Liver (tissue), 9 donors: ENCODE data around the gene JMJD1C. TPM values are rescaled to one million over a fixed set of nuclear protein-coding genes. Genes with fewer than 3 reads are reported as not detected.
"Not testable (repeated sequence)": the region's sequence is repeated elsewhere in the genome, so short reads cannot be mapped to it uniquely, and the experiment has no call there.

Experiments
- DNase-seq: peaks from one replicate; pipeline ENCODE4 v3.0.0-alpha.2; 2017; ENCODE audit warnings: low spot score
- H3K27ac ChIP-seq, 2 donors: one replicate each; pipeline ENCODE4 v1.7.0; 2013; ENCODE audit warnings: inconsistent platforms in 2 of 2, low read length in 2 of 2, control low read depth in 1 of 2, low read depth in 1 of 2, mild to moderate bottlenecking in 1 of 2
- H3K27me3 ChIP-seq, 4 donors: one replicate each; pipeline versions ENCODE4 v1.6.1 to v1.7.0; 2013; ENCODE audit warnings: low read length in 3 of 4, inconsistent platforms in 1 of 4, mild to moderate bottlenecking in 1 of 4, moderate library complexity in 1 of 4; ENCODE audit not compliant: control insufficient read depth in 4 of 4, insufficient read depth in 4 of 4
- H3K36me3 ChIP-seq, 4 donors: one replicate each; pipeline versions ENCODE4 v1.6.1 to v1.7.0; 2013; ENCODE audit warnings: low read length in 3 of 4, mild to moderate bottlenecking in 3 of 4, low read depth in 1 of 4, moderate library complexity in 1 of 4; ENCODE audit not compliant: control insufficient read depth in 4 of 4, insufficient read depth in 3 of 4
- H3K4me1 ChIP-seq, 4 donors: one replicate each; pipeline versions ENCODE4 v1.6.1 to v1.7.0; 2013; ENCODE audit warnings: low read length in 3 of 4, mild to moderate bottlenecking in 3 of 4, moderate library complexity in 1 of 4; ENCODE audit not compliant: control insufficient read depth in 4 of 4, insufficient read depth in 4 of 4
- H3K4me3 ChIP-seq, 3 donors: one replicate each; pipeline versions ENCODE4 v1.6.1 to v1.7.0; 2013; ENCODE audit warnings: low read length in 3 of 3, control low read depth in 1 of 3, low read depth in 1 of 3, mild to moderate bottlenecking in 1 of 3
- H3K9ac ChIP-seq, 2 donors: one replicate each; pipeline ENCODE4 v1.7.0; 2013; ENCODE audit warnings: low read length in 2 of 2, mild to moderate bottlenecking in 2 of 2, moderate library complexity in 2 of 2, control low read depth in 1 of 2, low read depth in 1 of 2
- H3K9me3 ChIP-seq, 4 donors: one replicate each; pipeline versions ENCODE4 v1.6.1 to v1.7.0; 2013; ENCODE audit warnings: low read length in 3 of 4; ENCODE audit not compliant: control insufficient read depth in 4 of 4
- EGR1 ChIP-seq, 2 donors: IDR thresholded peaks; 2 replicates each; pipeline ENCODE4 v1.6.1; 2016 to 2018; ENCODE audit warnings: antibody characterized with exemption in 2 of 2, low read depth in 2 of 2
- FOXA1 ChIP-seq: IDR thresholded peaks from 2 replicates; pipeline ENCODE4 v1.6.1; 2016; ENCODE audit warnings: antibody characterized with exemption
- FOXA2 ChIP-seq: IDR thresholded peaks from 2 replicates; pipeline ENCODE4 v1.6.1; 2016; ENCODE audit warnings: antibody characterized with exemption
- GABPA ChIP-seq, 2 donors: IDR thresholded peaks in 1 of 2; conservative IDR thresholded peaks in 1 of 2; 2 replicates each; pipeline ENCODE4 v1.6.1; 2016; ENCODE audit warnings: antibody characterized with exemption in 2 of 2, mild to moderate bottlenecking in 1 of 2, moderate library complexity in 1 of 2
- HNF4G ChIP-seq: IDR thresholded peaks from 2 replicates; pipeline ENCODE4 v1.6.1; 2016; ENCODE audit warnings: antibody characterized with exemption
- JUND ChIP-seq, 2 donors: IDR thresholded peaks; 2 replicates each; pipeline ENCODE4 v1.6.1; 2016; ENCODE audit warnings: antibody characterized with exemption in 2 of 2
- RAD21 ChIP-seq, 2 donors: IDR thresholded peaks; 2 replicates each; pipeline ENCODE4 v1.6.1; 2016; ENCODE audit warnings: antibody characterized with exemption in 2 of 2, mild to moderate bottlenecking in 2 of 2
- RXRA ChIP-seq, 2 donors: IDR thresholded peaks; 2 replicates each; pipeline ENCODE4 v1.6.1; 2017 to 2018; ENCODE audit warnings: antibody characterized with exemption in 2 of 2, mild to moderate bottlenecking in 1 of 2
- SP1 ChIP-seq: IDR thresholded peaks from 2 replicates; pipeline ENCODE4 v1.6.1; 2018; ENCODE audit warnings: antibody characterized with exemption, mild to moderate bottlenecking
- TAF1 ChIP-seq: conservative IDR thresholded peaks from 2 replicates; pipeline ENCODE4 v1.6.1; 2016; ENCODE audit warnings: antibody characterized with exemption, mild to moderate bottlenecking
- YY1 ChIP-seq: IDR thresholded peaks from 2 replicates; pipeline ENCODE4 v1.6.1; 2016; ENCODE audit warnings: antibody characterized with exemption, mild to moderate bottlenecking
- WGBS: extraction: QIAGEN DNeasy Blood & Tissue Kit; methylation state at CpG from one replicate; pipeline ENCODE4 v1.1.7; 2013; 5-methylcytosine and 5-hydroxymethylcytosine counted together
- polyA plus RNA-seq, 2 donors: library from polyadenylated mRNA; stranded (reverse) in 1 of 2; unstranded in 1 of 2; fragments of 200-250 nt in 1 of 2; fragments of >200 nt in 1 of 2; fragmentation: Nextera tagmentation in 1 of 2; extraction: Ambion mirVana in 1 of 2; gene quantifications; one replicate each; pipeline versions ENCODE4 v1.2.1 to v1.2.3, GENCODE V29; 2013 to 2015
- total RNA-seq, 2 donors: library from RNA; depleted of rRNA; stranded (reverse); fragments of >200 nt; gene quantifications; one replicate each; pipeline ENCODE4 v1.2.3, GENCODE V29; 2014
- TF ChIP-seq, protein P1 (sequence below): IDR thresholded peaks from 2 replicates; pipeline ENCODE4 v1.6.1; 2016; ENCODE audit warnings: antibody characterized with exemption
- TF ChIP-seq, protein P2 (sequence below): IDR thresholded peaks from 2 replicates; pipeline ENCODE4 v1.6.1; 2016; ENCODE audit warnings: antibody characterized with exemption
- TF ChIP-seq, protein P3 (sequence below): IDR thresholded peaks from 2 replicates; pipeline ENCODE4 v1.6.1; 2016; ENCODE audit warnings: antibody characterized with exemption, mild to moderate bottlenecking
- TF ChIP-seq, protein P4 (sequence below): IDR thresholded peaks from 2 replicates; pipeline ENCODE4 v1.6.1; 2016; ENCODE audit warnings: antibody characterized with exemption
- donor health status: healthy.
- donor health status: healthy.
- donor health status: healthy.
- donor health status: healthy.
- donor health status: healthy.

Gene JMJD1C
- total and polyA plus RNA-seq, 4 donors: 11.0 to 93.1 (median 56.0) TPM

DNA sequence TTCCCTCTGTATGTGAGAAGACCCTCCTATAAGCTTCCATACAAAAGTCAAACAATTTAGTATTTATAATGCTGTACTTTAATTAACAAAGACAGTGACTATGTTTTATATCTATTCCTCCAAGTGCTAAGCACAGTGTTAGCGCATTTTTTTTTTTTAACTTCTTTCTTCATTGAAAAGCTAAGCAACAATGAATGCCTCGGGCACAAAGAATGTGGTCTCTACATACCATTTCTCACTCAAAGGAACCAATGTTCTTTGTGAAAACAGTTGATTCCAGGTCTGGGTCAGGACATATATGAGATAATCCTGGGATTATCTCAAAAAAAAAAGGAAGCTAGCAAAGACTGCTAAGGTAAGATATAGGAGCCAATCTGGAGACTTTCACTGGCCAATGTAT, 29.2 kb upstream of the JMJD1C start (continued):
- TF ChIP-seq, protein P1, sequence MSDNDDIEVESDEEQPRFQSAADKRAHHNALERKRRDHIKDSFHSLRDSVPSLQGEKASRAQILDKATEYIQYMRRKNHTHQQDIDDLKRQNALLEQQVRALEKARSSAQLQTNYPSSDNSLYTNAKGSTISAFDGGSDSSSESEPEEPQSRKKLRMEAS: no peak
- TF ChIP-seq EGR1 (IDR thresholded peaks at IDR 0.05; ENCODE audit: low read depth in 2 of 2) (no peak), HNF4G (no peak), JUND (IDR thresholded peaks at IDR 0.05) (no peak), TAF1 (no peak), FOXA1 (no peak), YY1 (no peak), FOXA2 (no peak), GABPA (IDR thresholded peaks at IDR 0.05 in 1 of 2, conservative IDR thresholded peaks at IDR 0.05 in 1 of 2) (no peak)
- TF ChIP-seq, protein P2, sequence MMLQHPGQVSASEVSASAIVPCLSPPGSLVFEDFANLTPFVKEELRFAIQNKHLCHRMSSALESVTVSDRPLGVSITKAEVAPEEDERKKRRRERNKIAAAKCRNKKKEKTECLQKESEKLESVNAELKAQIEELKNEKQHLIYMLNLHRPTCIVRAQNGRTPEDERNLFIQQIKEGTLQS: no peak

DNA sequence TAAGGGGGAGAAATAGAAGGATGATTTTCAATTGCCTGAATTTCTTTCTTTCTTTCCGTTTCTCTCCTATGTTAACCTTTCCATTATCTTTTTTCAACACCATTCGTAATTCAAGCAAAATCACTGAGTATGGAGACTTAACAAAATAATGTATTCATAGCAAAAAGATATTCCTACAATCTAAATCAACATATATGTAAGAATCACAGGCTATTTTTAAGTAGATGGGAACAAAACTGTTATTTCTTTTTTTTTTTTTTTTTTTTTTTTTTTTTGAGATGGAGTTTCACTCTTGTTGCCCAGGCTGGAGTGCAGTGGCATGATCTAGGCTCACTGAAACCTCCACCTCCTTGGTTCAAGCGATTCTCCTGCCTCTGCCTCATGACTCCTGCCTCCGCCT, 27.2 kb upstream of the JMJD1C start:
- H3K9ac ChIP-seq: no peak overlapping the region
- WGBS: 98% methylated on average over 4 of the region's 4 CpGs
- no peak overlapping the region for H3K27ac ChIP-seq
- no peak for DNase-seq
- no peaks in the 10 kb centered on the region for H3K27me3 ChIP-seq
- no peaks in the 10 kb centered on the region for H3K9me3 ChIP-seq
- no peaks in the 10 kb centered on the region for H3K36me3 ChIP-seq
- no peak overlapping the region for H3K4me3 ChIP-seq
- H3K4me1 ChIP-seq: peaks cover 0 to 3% (median under 1%) of the 10 kb centered on the region in 4 donors
- TF ChIP-seq, protein P3, sequence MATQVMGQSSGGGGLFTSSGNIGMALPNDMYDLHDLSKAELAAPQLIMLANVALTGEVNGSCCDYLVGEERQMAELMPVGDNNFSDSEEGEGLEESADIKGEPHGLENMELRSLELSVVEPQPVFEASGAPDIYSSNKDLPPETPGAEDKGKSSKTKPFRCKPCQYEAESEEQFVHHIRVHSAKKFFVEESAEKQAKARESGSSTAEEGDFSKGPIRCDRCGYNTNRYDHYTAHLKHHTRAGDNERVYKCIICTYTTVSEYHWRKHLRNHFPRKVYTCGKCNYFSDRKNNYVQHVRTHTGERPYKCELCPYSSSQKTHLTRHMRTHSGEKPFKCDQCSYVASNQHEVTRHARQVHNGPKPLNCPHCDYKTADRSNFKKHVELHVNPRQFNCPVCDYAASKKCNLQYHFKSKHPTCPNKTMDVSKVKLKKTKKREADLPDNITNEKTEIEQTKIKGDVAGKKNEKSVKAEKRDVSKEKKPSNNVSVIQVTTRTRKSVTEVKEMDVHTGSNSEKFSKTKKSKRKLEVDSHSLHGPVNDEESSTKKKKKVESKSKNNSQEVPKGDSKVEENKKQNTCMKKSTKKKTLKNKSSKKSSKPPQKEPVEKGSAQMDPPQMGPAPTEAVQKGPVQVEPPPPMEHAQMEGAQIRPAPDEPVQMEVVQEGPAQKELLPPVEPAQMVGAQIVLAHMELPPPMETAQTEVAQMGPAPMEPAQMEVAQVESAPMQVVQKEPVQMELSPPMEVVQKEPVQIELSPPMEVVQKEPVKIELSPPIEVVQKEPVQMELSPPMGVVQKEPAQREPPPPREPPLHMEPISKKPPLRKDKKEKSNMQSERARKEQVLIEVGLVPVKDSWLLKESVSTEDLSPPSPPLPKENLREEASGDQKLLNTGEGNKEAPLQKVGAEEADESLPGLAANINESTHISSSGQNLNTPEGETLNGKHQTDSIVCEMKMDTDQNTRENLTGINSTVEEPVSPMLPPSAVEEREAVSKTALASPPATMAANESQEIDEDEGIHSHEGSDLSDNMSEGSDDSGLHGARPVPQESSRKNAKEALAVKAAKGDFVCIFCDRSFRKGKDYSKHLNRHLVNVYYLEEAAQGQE: no peak
- no peak for TF ChIP-seq FOXA1
- no peak for TF ChIP-seq RAD21 (IDR thresholded peaks at IDR 0.05)
- TF ChIP-seq JUND (IDR thresholded peaks at IDR 0.05): no peak
- TF ChIP-seq SP1: no peak
- TF ChIP-seq GABPA (IDR thresholded peaks at IDR 0.05 in 1 of 2, conservative IDR thresholded peaks at IDR 0.05 in 1 of 2): no peak
- no peak for TF ChIP-seq YY1
- no peak for TF ChIP-seq TAF1
- TF ChIP-seq, protein P4, sequence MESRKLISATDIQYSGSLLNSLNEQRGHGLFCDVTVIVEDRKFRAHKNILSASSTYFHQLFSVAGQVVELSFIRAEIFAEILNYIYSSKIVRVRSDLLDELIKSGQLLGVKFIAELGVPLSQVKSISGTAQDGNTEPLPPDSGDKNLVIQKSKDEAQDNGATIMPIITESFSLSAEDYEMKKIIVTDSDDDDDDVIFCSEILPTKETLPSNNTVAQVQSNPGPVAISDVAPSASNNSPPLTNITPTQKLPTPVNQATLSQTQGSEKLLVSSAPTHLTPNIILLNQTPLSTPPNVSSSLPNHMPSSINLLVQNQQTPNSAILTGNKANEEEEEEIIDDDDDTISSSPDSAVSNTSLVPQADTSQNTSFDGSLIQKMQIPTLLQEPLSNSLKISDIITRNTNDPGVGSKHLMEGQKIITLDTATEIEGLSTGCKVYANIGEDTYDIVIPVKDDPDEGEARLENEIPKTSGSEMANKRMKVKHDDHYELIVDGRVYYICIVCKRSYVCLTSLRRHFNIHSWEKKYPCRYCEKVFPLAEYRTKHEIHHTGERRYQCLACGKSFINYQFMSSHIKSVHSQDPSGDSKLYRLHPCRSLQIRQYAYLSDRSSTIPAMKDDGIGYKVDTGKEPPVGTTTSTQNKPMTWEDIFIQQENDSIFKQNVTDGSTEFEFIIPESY: no peak
- no peak for TF ChIP-seq HNF4G
- no peak for TF ChIP-seq RXRA (IDR thresholded peaks at IDR 0.05)
- TF ChIP-seq, protein P2: no peak
- no peak for TF ChIP-seq FOXA2
- TF ChIP-seq, protein P1: no peak

DNA sequence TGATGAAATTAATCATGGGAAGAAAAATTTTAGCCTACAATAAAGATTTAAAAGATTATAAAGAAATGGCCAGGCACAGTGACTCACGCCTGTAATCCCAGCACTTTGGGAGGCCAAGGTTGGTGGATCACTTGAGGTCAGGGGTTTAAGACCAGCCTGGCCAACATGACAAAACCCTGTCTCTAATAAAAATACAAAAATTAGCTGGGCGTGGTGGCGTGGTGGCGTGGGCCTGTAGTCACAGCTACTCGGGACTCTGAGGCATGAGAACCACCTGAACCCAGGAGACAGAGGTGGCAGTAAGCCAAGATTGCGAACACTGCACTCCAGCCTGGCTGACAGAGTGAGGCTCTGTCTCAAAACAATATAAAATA, 26.5 kb upstream of the JMJD1C start:
- H3K27me3 ChIP-seq, H3K9me3 ChIP-seq, DNase-seq, H3K36me3 ChIP-seq, H3K9ac ChIP-seq, H3K4me1 ChIP-seq, H3K27ac ChIP-seq, H3K4me3 ChIP-seq: not testable (repeated sequence)
- 88% methylated on average over 6 of the region's 6 CpGs for WGBS
